ENCODE results near the gene PNMA6F. TPM values are rescaled to one million over a fixed set of nuclear protein-coding genes. Genes with fewer than 3 reads are reported as not detected.

PNMA6F gene
- total RNA-seq, 1 experiment from 2014 or later, result not detected

DNA sequence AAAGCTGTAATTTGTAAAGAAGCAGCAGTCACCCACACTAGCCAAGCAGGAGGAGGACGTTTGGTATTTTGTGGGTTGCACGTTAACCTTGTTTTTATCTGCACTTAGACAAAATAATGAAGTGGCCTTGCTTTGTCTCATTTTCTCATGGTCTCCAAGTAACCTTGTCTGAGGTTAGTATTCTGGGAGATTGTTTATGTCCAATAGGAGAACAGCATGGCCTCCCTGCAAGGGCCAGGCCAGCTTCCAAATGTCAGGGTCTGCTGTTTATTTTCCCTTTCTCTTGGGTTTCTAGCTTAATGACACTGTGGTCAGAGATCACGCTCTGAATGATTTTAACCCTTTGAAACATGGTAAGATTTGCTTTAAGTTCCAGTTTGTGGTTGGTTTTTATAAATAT is 49.7 kb upstream of the PNMA6F start:
- Histone ChIP-seq H3K27ac (ENCODE audit: low read depth, low read length) (no peak overlapping the region), H3K27me3 (ENCODE audit: insufficient read depth, low read length) (0 out of 2 replicates have a peak, but pooled peaks cover 2% of the 10 kb centered on the region)
- CTCF ChIA-PET, result no interaction called here

More for the DNA sequence above, 49.7 kb upstream of the PNMA6F start:
- Histone ChIP-seq H3K79me2 (ENCODE audit: insufficient read depth, low read length) (no peaks in the 10 kb centered on the region), H3K9me3 (ENCODE audit: control insufficient read depth in 1 of 2, insufficient read depth in 1 of 2, low read depth in 1 of 2, low read length in 2 of 2) (no peaks in the 10 kb centered on the region), H3K4me3 (replicated peaks in 1 of 2; ENCODE audit: low read depth in 1 of 2, low read length in 2 of 2) (no peak overlapping the region), H3K9me2 (ENCODE audit: insufficient read depth) (no peaks in the 10 kb centered on the region), H3K9ac (ENCODE audit: low read length) (no peak overlapping the region), H3K36me3 (ENCODE audit: control insufficient read depth in 1 of 2, insufficient read depth in 2 of 2, low read length in 2 of 2) (no peaks in the 10 kb centered on the region), H3K4me1 (ENCODE audit: control insufficient read depth in 1 of 2, insufficient read depth in 2 of 2, low read length in 2 of 2) (no peaks in the 10 kb centered on the region), H3K4me2 (ENCODE audit: low read length) (no peak overlapping the region), H2AFZ (ENCODE audit: low read depth, low read length, poor library complexity, severe bottlenecking) (no peak overlapping the region), H4K20me1 (ENCODE audit: insufficient read depth) (no peaks in the 10 kb centered on the region)
- ATAC-seq (no peak), DNase-seq (ENCODE audit: low read depth, low spot score) (no peak)
- TF ChIP-seq ELF1 (IDR thresholded peaks at IDR 0.05; ENCODE audit: borderline replicate concordance, low read depth) (no peak), JUND (IDR thresholded peaks at IDR 0.05) (no peak), POLR2A (IDR thresholded peaks at IDR 0.05; ENCODE audit: borderline replicate concordance, extremely low read depth, insufficient read depth, insufficient read length) (no peak), CBX3 (IDR thresholded peaks at IDR 0.05; ENCODE audit: low read depth) (no peak), SIN3A (IDR thresholded peaks at IDR 0.05; ENCODE audit: low read depth) (no peak), YY1 (IDR thresholded peaks at IDR 0.05; ENCODE audit: extremely low read depth, insufficient replicate concordance, low read depth, low read length) (no peak), CEBPB (IDR thresholded peaks at IDR 0.05; ENCODE audit: low read depth) (no peak), EZH2phosphoT487 (IDR thresholded peaks at IDR 0.05; ENCODE audit: borderline replicate concordance) (no peak), RAD21 (IDR thresholded peaks at IDR 0.05; ENCODE audit: low read depth) (no peak), POLR2AphosphoS5 (IDR thresholded peaks at IDR 0.05; ENCODE audit: low read depth, low read length) (no peak), SRF (IDR thresholded peaks at IDR 0.05; ENCODE audit: low read depth) (no peak), ZNF274 (IDR thresholded peaks at IDR 0.05; ENCODE audit: low read depth, low read length) (no peak)
- TF ChIP-seq, protein P1, sequence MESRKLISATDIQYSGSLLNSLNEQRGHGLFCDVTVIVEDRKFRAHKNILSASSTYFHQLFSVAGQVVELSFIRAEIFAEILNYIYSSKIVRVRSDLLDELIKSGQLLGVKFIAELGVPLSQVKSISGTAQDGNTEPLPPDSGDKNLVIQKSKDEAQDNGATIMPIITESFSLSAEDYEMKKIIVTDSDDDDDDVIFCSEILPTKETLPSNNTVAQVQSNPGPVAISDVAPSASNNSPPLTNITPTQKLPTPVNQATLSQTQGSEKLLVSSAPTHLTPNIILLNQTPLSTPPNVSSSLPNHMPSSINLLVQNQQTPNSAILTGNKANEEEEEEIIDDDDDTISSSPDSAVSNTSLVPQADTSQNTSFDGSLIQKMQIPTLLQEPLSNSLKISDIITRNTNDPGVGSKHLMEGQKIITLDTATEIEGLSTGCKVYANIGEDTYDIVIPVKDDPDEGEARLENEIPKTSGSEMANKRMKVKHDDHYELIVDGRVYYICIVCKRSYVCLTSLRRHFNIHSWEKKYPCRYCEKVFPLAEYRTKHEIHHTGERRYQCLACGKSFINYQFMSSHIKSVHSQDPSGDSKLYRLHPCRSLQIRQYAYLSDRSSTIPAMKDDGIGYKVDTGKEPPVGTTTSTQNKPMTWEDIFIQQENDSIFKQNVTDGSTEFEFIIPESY (IDR thresholded peaks at IDR 0.05; ENCODE audit: extremely low read depth, insufficient replicate concordance, low read length), result no peak
- TF ChIP-seq, protein P2, sequence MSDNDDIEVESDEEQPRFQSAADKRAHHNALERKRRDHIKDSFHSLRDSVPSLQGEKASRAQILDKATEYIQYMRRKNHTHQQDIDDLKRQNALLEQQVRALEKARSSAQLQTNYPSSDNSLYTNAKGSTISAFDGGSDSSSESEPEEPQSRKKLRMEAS (IDR thresholded peaks at IDR 0.05), result no peak
- TF ChIP-seq, protein P3, sequence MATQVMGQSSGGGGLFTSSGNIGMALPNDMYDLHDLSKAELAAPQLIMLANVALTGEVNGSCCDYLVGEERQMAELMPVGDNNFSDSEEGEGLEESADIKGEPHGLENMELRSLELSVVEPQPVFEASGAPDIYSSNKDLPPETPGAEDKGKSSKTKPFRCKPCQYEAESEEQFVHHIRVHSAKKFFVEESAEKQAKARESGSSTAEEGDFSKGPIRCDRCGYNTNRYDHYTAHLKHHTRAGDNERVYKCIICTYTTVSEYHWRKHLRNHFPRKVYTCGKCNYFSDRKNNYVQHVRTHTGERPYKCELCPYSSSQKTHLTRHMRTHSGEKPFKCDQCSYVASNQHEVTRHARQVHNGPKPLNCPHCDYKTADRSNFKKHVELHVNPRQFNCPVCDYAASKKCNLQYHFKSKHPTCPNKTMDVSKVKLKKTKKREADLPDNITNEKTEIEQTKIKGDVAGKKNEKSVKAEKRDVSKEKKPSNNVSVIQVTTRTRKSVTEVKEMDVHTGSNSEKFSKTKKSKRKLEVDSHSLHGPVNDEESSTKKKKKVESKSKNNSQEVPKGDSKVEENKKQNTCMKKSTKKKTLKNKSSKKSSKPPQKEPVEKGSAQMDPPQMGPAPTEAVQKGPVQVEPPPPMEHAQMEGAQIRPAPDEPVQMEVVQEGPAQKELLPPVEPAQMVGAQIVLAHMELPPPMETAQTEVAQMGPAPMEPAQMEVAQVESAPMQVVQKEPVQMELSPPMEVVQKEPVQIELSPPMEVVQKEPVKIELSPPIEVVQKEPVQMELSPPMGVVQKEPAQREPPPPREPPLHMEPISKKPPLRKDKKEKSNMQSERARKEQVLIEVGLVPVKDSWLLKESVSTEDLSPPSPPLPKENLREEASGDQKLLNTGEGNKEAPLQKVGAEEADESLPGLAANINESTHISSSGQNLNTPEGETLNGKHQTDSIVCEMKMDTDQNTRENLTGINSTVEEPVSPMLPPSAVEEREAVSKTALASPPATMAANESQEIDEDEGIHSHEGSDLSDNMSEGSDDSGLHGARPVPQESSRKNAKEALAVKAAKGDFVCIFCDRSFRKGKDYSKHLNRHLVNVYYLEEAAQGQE (IDR thresholded peaks at IDR 0.05; ENCODE audit: low read depth), result no peak
- TF ChIP-seq, protein P4, sequence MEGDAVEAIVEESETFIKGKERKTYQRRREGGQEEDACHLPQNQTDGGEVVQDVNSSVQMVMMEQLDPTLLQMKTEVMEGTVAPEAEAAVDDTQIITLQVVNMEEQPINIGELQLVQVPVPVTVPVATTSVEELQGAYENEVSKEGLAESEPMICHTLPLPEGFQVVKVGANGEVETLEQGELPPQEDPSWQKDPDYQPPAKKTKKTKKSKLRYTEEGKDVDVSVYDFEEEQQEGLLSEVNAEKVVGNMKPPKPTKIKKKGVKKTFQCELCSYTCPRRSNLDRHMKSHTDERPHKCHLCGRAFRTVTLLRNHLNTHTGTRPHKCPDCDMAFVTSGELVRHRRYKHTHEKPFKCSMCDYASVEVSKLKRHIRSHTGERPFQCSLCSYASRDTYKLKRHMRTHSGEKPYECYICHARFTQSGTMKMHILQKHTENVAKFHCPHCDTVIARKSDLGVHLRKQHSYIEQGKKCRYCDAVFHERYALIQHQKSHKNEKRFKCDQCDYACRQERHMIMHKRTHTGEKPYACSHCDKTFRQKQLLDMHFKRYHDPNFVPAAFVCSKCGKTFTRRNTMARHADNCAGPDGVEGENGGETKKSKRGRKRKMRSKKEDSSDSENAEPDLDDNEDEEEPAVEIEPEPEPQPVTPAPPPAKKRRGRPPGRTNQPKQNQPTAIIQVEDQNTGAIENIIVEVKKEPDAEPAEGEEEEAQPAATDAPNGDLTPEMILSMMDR (IDR thresholded peaks at IDR 0.05 in 2 of 3, conservative IDR thresholded peaks at IDR 0.05 in 1 of 3; ENCODE audit: borderline replicate concordance in 1 of 3, insufficient read depth in 1 of 3, low read depth in 2 of 3, low read length in 2 of 3), result no peak
- intact Hi-C loops (cut with micrococcal nuclease), result no loop called here
- POLR2A ChIA-PET, result no interaction called here
- BruUV-seq (replicated peaks), result no TSS peak
- RAD21 ChIA-PET (ENCODE audit: low non-redundant PET in 1 of 2, low total read pairs in 2 of 2, uncharacterized antibody in 2 of 2, unreplicated experiment in 2 of 2), result no interaction called here

Data from HCT116 (cell line).